SK-N-SH treated with all-trans-retinoic acid at 6 μM for 48 hours (cell line): ENCODE measurements around the gene MINAR1.

ENCODE experiments used
- ATAC-seq: fragments of 200-7000 bp; cut with Tn5 transposase; 3 replicates; pipeline ENCODE4 v1.9.1; 2020; ENCODE audit warnings: mild to moderate bottlenecking, moderate library complexity
- ARNTL ChIP-seq: fragments of 450-650 bp; formaldehyde crosslinking; IDR thresholded peaks from 2 replicates; pipeline ENCODE4 v1.5.0; 2020; ENCODE audit warnings: low read depth, mild to moderate bottlenecking, moderate library complexity, borderline replicate concordance
- CREB5 ChIP-seq: fragments of 250-450 bp; sonication (Bioruptor Pico); IDR thresholded peaks from 2 replicates; pipeline ENCODE4 v1.5.1; 2020; ENCODE audit warnings: low read depth, mild to moderate bottlenecking, moderate library complexity
- CSDC2 ChIP-seq: fragments of 250-450 bp; sonication (Bioruptor Pico); IDR thresholded peaks from 2 replicates; pipeline ENCODE4 v1.5.0; 2020; ENCODE audit warnings: mild to moderate bottlenecking, moderate library complexity
- CSRNP3 ChIP-seq: fragments of 250-450 bp; sonication (Bioruptor Pico); IDR thresholded peaks from 2 replicates; pipeline ENCODE4 v1.5.1; 2021; ENCODE audit warnings: mild to moderate bottlenecking, moderate library complexity
- GLIS3 ChIP-seq: fragments of 250-450 bp; sonication (Bioruptor Pico); IDR thresholded peaks from 2 replicates; pipeline ENCODE4 v1.5.0; 2020; ENCODE audit warnings: mild to moderate bottlenecking, moderate library complexity
- ISL1 ChIP-seq: fragments of 250-450 bp; sonication (Bioruptor Pico); IDR thresholded peaks from 2 replicates; pipeline ENCODE4 v2.1.2; 2022; ENCODE audit warnings: mild to moderate bottlenecking, moderate library complexity
- PATZ1 ChIP-seq: fragments of 250-450 bp; sonication (Bioruptor Pico); IDR thresholded peaks from 2 replicates; pipeline ENCODE4 v1.8.0; 2020; ENCODE audit warnings: mild to moderate bottlenecking, moderate library complexity, borderline replicate concordance
- POU6F1 ChIP-seq: fragments of 250-450 bp; sonication (Bioruptor Pico); IDR thresholded peaks from 2 replicates; pipeline ENCODE4 v1.8.0; 2021; ENCODE audit warnings: low read depth, mild to moderate bottlenecking, moderate library complexity, borderline replicate concordance
- RARB ChIP-seq: fragments of 250-450 bp; sonication (Bioruptor Pico); IDR thresholded peaks from 2 replicates; pipeline ENCODE4 v1.8.0; 2021; ENCODE audit warnings: mild to moderate bottlenecking, moderate library complexity
- SNAI2 ChIP-seq: fragments of 250-450 bp; sonication (Bioruptor Pico); IDR thresholded peaks from 2 replicates; pipeline ENCODE4 v1.5.0; 2020; ENCODE audit warnings: mild to moderate bottlenecking, moderate library complexity
- TCF4 ChIP-seq: fragments of 250-450 bp; sonication (Bioruptor Pico); IDR thresholded peaks from 2 replicates; pipeline ENCODE4 v1.8.0; 2021; ENCODE audit warnings: mild to moderate bottlenecking, moderate library complexity, borderline replicate concordance
- TOX ChIP-seq: fragments of 250-450 bp; sonication (Bioruptor Pico); IDR thresholded peaks from 2 replicates; pipeline ENCODE4 v1.8.0; 2021; ENCODE audit warnings: mild to moderate bottlenecking, moderate library complexity, borderline replicate concordance
- TSHZ2 ChIP-seq: fragments of 250-450 bp; sonication (Bioruptor Pico); IDR thresholded peaks from 2 replicates; pipeline ENCODE4 v1.5.0; 2020; ENCODE audit warnings: mild to moderate bottlenecking, moderate library complexity
- ZC3H10 ChIP-seq: fragments of 250-450 bp; sonication (Bioruptor Pico); IDR thresholded peaks from 2 replicates; pipeline ENCODE4 v1.5.1; 2021; ENCODE audit warnings: mild to moderate bottlenecking, moderate library complexity
- ZFP3 ChIP-seq: fragments of 250-450 bp; sonication (Bioruptor Pico); IDR thresholded peaks from 2 replicates; pipeline ENCODE4 v1.5.0; 2020; ENCODE audit warnings: mild to moderate bottlenecking, moderate library complexity
- ZFP30 ChIP-seq: fragments of 450-650 bp; formaldehyde crosslinking; IDR thresholded peaks from 2 replicates; pipeline ENCODE4 v1.5.0; 2022; ENCODE audit warnings: mild to moderate bottlenecking, moderate library complexity
- ZNF565 ChIP-seq: fragments of 450-650 bp; formaldehyde crosslinking; conservative IDR thresholded peaks from 2 replicates; pipeline ENCODE4 v1.5.0; 2020; ENCODE audit warnings: low read depth, mild to moderate bottlenecking, moderate library complexity
- ZNF70 ChIP-seq: fragments of 450-650 bp; formaldehyde crosslinking; IDR thresholded peaks from 2 replicates; pipeline ENCODE4 v1.5.0; 2020; ENCODE audit warnings: mild to moderate bottlenecking, moderate library complexity
- ZNF8 ChIP-seq: fragments of 450-650 bp; formaldehyde crosslinking; IDR thresholded peaks from 2 replicates; pipeline ENCODE4 v1.5.0; 2020; ENCODE audit warnings: mild to moderate bottlenecking, moderate library complexity

MINAR1 gene

GRCh38 chr15:79431636-79432344 lies at the start of gene MINAR1:
MINAR1 (plus strand) TSS chr15:79432336; CDS start chr15:79456148, 23,812 bp downstream.
- ATAC-seq = peak; percentile 87
- TF ChIP-seq CSRNP3 (CRISPR knock-in tag) (no peak), ARNTL (no peak), RARB (CRISPR knock-in tag) (no peak), ZC3H10 (no peak), ZFP30 (CRISPR knock-in tag) (no peak), CREB5 (CRISPR knock-in tag) (no peak), ZNF70 (CRISPR knock-in tag) (no peak), ISL1 (CRISPR knock-in tag) (no peak)

- no peak for TF ChIP-seq TCF4 (CRISPR knock-in tag)
- no peak for TF ChIP-seq POU6F1
- TF ChIP-seq PATZ1 (CRISPR knock-in tag) = no peak
- TF ChIP-seq ZNF8 (CRISPR knock-in tag) = no peak
- no peak for TF ChIP-seq CSDC2 (CRISPR knock-in tag)
- TF ChIP-seq TSHZ2 = no peak
- TF ChIP-seq TOX (CRISPR knock-in tag) = no peak
- no peak for TF ChIP-seq CREB5 (CRISPR knock-in tag)
- TF ChIP-seq SNAI2 (CRISPR knock-in tag) = no peak
- no peak for TF ChIP-seq ZNF565
- TF ChIP-seq ZFP3 = no peak
- no peak for TF ChIP-seq RARB (CRISPR knock-in tag)
- TF ChIP-seq ZC3H10 = no peak
- TF ChIP-seq GLIS3 (CRISPR knock-in tag) = no peak
- TF ChIP-seq CSRNP3 (CRISPR knock-in tag) = no peak
- no peak for TF ChIP-seq ZFP30 (CRISPR knock-in tag)
- no peak for TF ChIP-seq ISL1 (CRISPR knock-in tag)
- no peak for ATAC-seq
Measured at GRCh38 chr15:79394231-79394630, 37.9 kb upstream of the MINAR1 start.
